Measurements from ENCODE around the gene SHROOM2.
"Not testable (repeated sequence)": the region's sequence is repeated elsewhere in the genome, so short reads cannot be mapped to it uniquely, and the experiment has no call there.

Gene SHROOM2

GRCh38 chrX:9785944-9786797 is at the start of gene SHROOM2:
SHROOM2 (plus strand) TSS chrX:9786429; CDS start chrX:9786546, 117 bp downstream.
- DNase-seq: peak; percentile 18

- DNase-seq: no peak
These were observed 48.9 kb upstream of the SHROOM2 start for GRCh38 chrX:9737363-9737762.

GRCh38 chrX:9738151-9738550 is 48.1 kb upstream of the SHROOM2 start:
- no peak for DNase-seq

- no peak for DNase-seq
These were observed 47.1 kb upstream of the SHROOM2 start for GRCh38 chrX:9739130-9739529.

- no peak for DNase-seq
These were observed 40.7 kb upstream of the SHROOM2 start for GRCh38 chrX:9745417-9746115.

GRCh38 chrX:9746148-9746888 is 39.9 kb upstream of the SHROOM2 start:
- DNase-seq: no peak

- DNase-seq: no peak
These were observed 38.6 kb upstream of the SHROOM2 start for GRCh38 chrX:9747644-9748043.

- no peak for DNase-seq
These were observed 37.0 kb upstream of the SHROOM2 start for GRCh38 chrX:9749146-9749692.

GRCh38 chrX:9757366-9757765 is 28.9 kb upstream of the SHROOM2 start:
- no peak for DNase-seq

- no peak for DNase-seq
These were observed 28.1 kb upstream of the SHROOM2 start for GRCh38 chrX:9758021-9758638.

GRCh38 chrX:9759337-9759736 is 26.9 kb upstream of the SHROOM2 start:
- no peak for DNase-seq

- DNase-seq: no peak
These were observed 21.0 kb upstream of the SHROOM2 start for GRCh38 chrX:9765072-9765736.

- no peak for DNase-seq
These were observed 20.5 kb upstream of the SHROOM2 start, which contains the start of gene GPR143 for GRCh38 chrX:9765737-9766097. GPR143 (minus strand) TSS chrX:9765847; CDS start chrX:9765817, 30 bp downstream.

- no peak for DNase-seq
These were observed 18.9 kb upstream of the SHROOM2 start for GRCh38 chrX:9767375-9767774.

- DNase-seq: not testable (repeated sequence)
These were observed 17.8 kb upstream of the SHROOM2 start for GRCh38 chrX:9768321-9768839.

- no peak for DNase-seq
These were observed 15.9 kb upstream of the SHROOM2 start for GRCh38 chrX:9770319-9770718.

- no peak for DNase-seq
These were observed 13.3 kb upstream of the SHROOM2 start for GRCh38 chrX:9772943-9773342.

- no peak for DNase-seq
These were observed 10.3 kb upstream of the SHROOM2 start for GRCh38 chrX:9775930-9776329.

GRCh38 chrX:9781941-9782340 is 4.3 kb upstream of the SHROOM2 start:
- DNase-seq: no peak

- no peak for DNase-seq
These were observed 1.9 kb upstream of the SHROOM2 start for GRCh38 chrX:9784332-9784731.

- no peak for DNase-seq
These were observed 830 bp upstream of the SHROOM2 start for GRCh38 chrX:9785254-9785943.
